K562 (cell line): Measurements from ENCODE around the gene CACNA1S. TPM values are rescaled to one million over a fixed set of nuclear protein-coding genes. Genes with fewer than 3 reads are reported as not detected.
A peak's percentile ranks its signal among the peaks of the same experiment; 100 is the strongest.

Source experiments
- ASH1L ChIP-seq: fragments of 450-650 bp; IDR thresholded peaks from 2 replicates; pipeline ENCODE4 v1.6.1; 2018; ENCODE audit warnings: borderline replicate concordance, mild to moderate bottlenecking, low read depth; ENCODE audit not compliant: partially characterized antibody
- C11orf30 ChIP-seq: fragments of 450-650 bp; IDR thresholded peaks from 2 replicates; pipeline ENCODE4 v1.6.1; 2016; ENCODE audit warnings: low read depth, mild to moderate bottlenecking
- CREB1 ChIP-seq, 2 experiments: sonication (generic) in 1 of 2; formaldehyde crosslinking in 1 of 2; IDR thresholded peaks; 2 replicates each; pipeline versions ENCODE4 v1.6.1 to v1.8.0; 2012 to 2022; ENCODE audit warnings: inconsistent platforms in 1 of 2, mild to moderate bottlenecking in 1 of 2, missing genetic modification reagents in 1 of 2, moderate library complexity in 1 of 2
- EP400 ChIP-seq: fragments of 450-650 bp; IDR thresholded peaks from 2 replicates; pipeline ENCODE4 v1.6.1; 2017; ENCODE audit warnings: antibody characterized with exemption, mild to moderate bottlenecking, moderate library complexity
- FOS ChIP-seq: IDR thresholded peaks from 3 replicates; pipeline ENCODE4 v1.6.1; 2011; ENCODE audit not compliant: insufficient read length; ENCODE audit errors: extremely low read depth
- IFI16 ChIP-seq: fragments of 250-450 bp; sonication (Bioruptor Pico); IDR thresholded peaks from 2 replicates; pipeline ENCODE4 v2.1.2; 2022; ENCODE audit warnings: mild to moderate bottlenecking, inconsistent platforms
- KAT7 ChIP-seq: sonication (generic); formaldehyde crosslinking; IDR thresholded peaks from 2 replicates; pipeline ENCODE4 v1.8.0; 2022; ENCODE audit warnings: missing genetic modification reagents, mild to moderate bottlenecking, borderline replicate concordance
- MEIS2 ChIP-seq: fragments of 450-650 bp; IDR thresholded peaks from 2 replicates; pipeline ENCODE4 v1.6.1; 2014; ENCODE audit warnings: mild to moderate bottlenecking; ENCODE audit not compliant: partially characterized antibody
- NFXL1 ChIP-seq: fragments of 450-650 bp; formaldehyde crosslinking; IDR thresholded peaks from 2 replicates; pipeline ENCODE4 v1.4.0; 2021; ENCODE audit warnings: mild to moderate bottlenecking
- NONO ChIP-seq, 2 experiments: fragments of 200-400 bp in 1 of 2; fragments of 450-650 bp in 1 of 2; formaldehyde crosslinking in 1 of 2; IDR thresholded peaks; 2 replicates each; pipeline ENCODE4 v1.6.1; 2017; ENCODE audit warnings: low read depth in 2 of 2, mild to moderate bottlenecking in 2 of 2, moderate library complexity in 2 of 2, low read length in 1 of 2
- PRPF4 ChIP-seq: fragments of 200-400 bp; formaldehyde crosslinking; IDR thresholded peaks from one replicate; pipeline ENCODE4 v1.6.1; 2017; ENCODE audit warnings: low read length, low read depth, mild to moderate bottlenecking; ENCODE audit not compliant: insufficient read depth, poor library complexity, severe bottlenecking
- RBM22 ChIP-seq: fragments of 200-400 bp; formaldehyde crosslinking; IDR thresholded peaks from 2 replicates; pipeline ENCODE4 v1.6.1; 2018; ENCODE audit warnings: low read length, low read depth; ENCODE audit not compliant: poor library complexity, severe bottlenecking
- RFX7 ChIP-seq: fragments of 250-450 bp; sonication (Bioruptor Pico); IDR thresholded peaks from 2 replicates; pipeline ENCODE4 v1.5.1; 2021; ENCODE audit warnings: mild to moderate bottlenecking
- SAP30 ChIP-seq: fragments of 200-600 bp; sonication (generic); IDR thresholded peaks from 2 replicates; pipeline ENCODE4 v1.6.1; 2012; ENCODE audit warnings: borderline replicate concordance, low read depth, mild to moderate bottlenecking, moderate library complexity, low read length, control low read depth, inconsistent platforms; ENCODE audit not compliant: insufficient read depth, poor library complexity, severe bottlenecking
- SETDB1 ChIP-seq: IDR thresholded peaks from one replicate; pipeline ENCODE4 v1.6.1; 2012; ENCODE audit warnings: low read length, control low read depth, inconsistent platforms
- SMARCB1 ChIP-seq: IDR thresholded peaks from 2 replicates; pipeline ENCODE4 v1.6.1; 2011; ENCODE audit warnings: improper control_type of control experiment, low read depth; ENCODE audit not compliant: insufficient read length
- SPI1 ChIP-seq: IDR thresholded peaks from 2 replicates; pipeline ENCODE4 v1.6.1; 2011; ENCODE audit warnings: low read depth, low read length, control low read depth, borderline replicate concordance
- STAT5B ChIP-seq: fragments of 250-450 bp; sonication (Bioruptor Pico); IDR thresholded peaks from 2 replicates; pipeline ENCODE4 v1.8.0; 2021; ENCODE audit warnings: mild to moderate bottlenecking, inconsistent platforms
- TEAD4 ChIP-seq, 2 experiments: sonication (generic) in 1 of 2; formaldehyde crosslinking in 1 of 2; IDR thresholded peaks; 2 replicates each; pipeline versions ENCODE4 v1.6.1 to v1.8.0; 2012 to 2022; ENCODE audit warnings: borderline replicate concordance in 1 of 2, inconsistent platforms in 1 of 2, low read length in 1 of 2, mild to moderate bottlenecking in 1 of 2, missing genetic modification reagents in 1 of 2
- TFAP4 ChIP-seq: sonication (generic); formaldehyde crosslinking; IDR thresholded peaks from 2 replicates; pipeline ENCODE4 v1.8.0; 2022; ENCODE audit warnings: missing genetic modification reagents, mild to moderate bottlenecking, moderate library complexity, borderline replicate concordance
- THRA ChIP-seq: fragments of 450-650 bp; IDR thresholded peaks from 2 replicates; pipeline ENCODE4 v1.6.1; 2017; ENCODE audit warnings: mild to moderate bottlenecking, moderate library complexity
- TSC22D4 ChIP-seq: fragments of 450-650 bp; IDR thresholded peaks from 2 replicates; pipeline ENCODE4 v1.6.1; 2016; ENCODE audit warnings: missing genetic modification characterization, missing biosample characterization, control low read depth
- ZFP1 ChIP-seq: fragments of 450-650 bp; formaldehyde crosslinking; IDR thresholded peaks from 2 replicates; pipeline ENCODE4 v1.4.0; 2020; ENCODE audit warnings: mild to moderate bottlenecking, mixed read lengths
- ZNF274 ChIP-seq: IDR thresholded peaks from 2 replicates; pipeline ENCODE4 v1.6.1; 2011; ENCODE audit warnings: low read depth, mild to moderate bottlenecking, low read length, moderate library complexity, borderline replicate concordance
- ZNF354B ChIP-seq: fragments of 250-450 bp; sonication (Bioruptor Pico); IDR thresholded peaks from 2 replicates; pipeline ENCODE4 v1.4.0; 2020
- ZNF584 ChIP-seq: fragments of 200-800 bp; sonication (Bioruptor generic); IDR thresholded peaks from 2 replicates; pipeline ENCODE4 v1.6.1; 2016; ENCODE audit warnings: low read depth, mild to moderate bottlenecking, missing genetic modification characterization, missing compliant biosample characterization
- polyA plus RNA-seq, 8 experiments: library from polyadenylated mRNA; depleted of rRNA in 4 of 8; stranded (reverse) in 5 of 8; unstranded in 3 of 8; fragments of >200 nt; fragmentation: Nextera tagmentation in 2 of 8; fragmentation: Illumina TruSeq in 1 of 8; extraction: Ambion mirVana in 2 of 8; extraction: Trizol in 1 of 8; gene quantifications; 2 replicates each; pipeline versions ENCODE4 v1.2.1 to v1.2.3, GENCODE V29; 2011 to 2014; ENCODE audit warnings: inconsistent platforms in 1 of 8, missing spikeins in 1 of 8
- total RNA-seq, 7 experiments: library from RNA; depleted of rRNA in 6 of 7; stranded (reverse); fragments of >200 nt in 6 of 7; fragmentation: Illumina TruSeq in 2 of 7; extraction: Trizol in 2 of 7; gene quantifications; 2 replicates each; pipeline versions ENCODE4 v1.2.1 to v1.2.3, GENCODE V29; 2011 to 2021; ENCODE audit warnings: low replicate concordance in 1 of 7

CACNA1S gene
- total and polyA plus RNA-seq, 9 of the 15 experiments (the other 6 are each of a cell fraction or from before 2014, with no cell fraction given) = not detected

GRCh38 chr1:201153474-201154388 lies 41.5 kb upstream of the CACNA1S start (continued):
- TF ChIP-seq SAP30 (no peak), CREB1 (IDR thresholded peaks at IDR 0.05) (peak; percentile 50; the same call in 1 of the 2 replicates), CREB1 (CRISPR knock-in tag; IDR thresholded peaks at IDR 0.05) (no peak), FOS (no peak), KAT7 (CRISPR knock-in tag) (peak; percentile 77; the same call in 1 of the 2 replicates), RBM22 (no peak), IFI16 (CRISPR knock-in tag) (no peak), ZNF584 (CRISPR knock-in tag) (no peak), TFAP4 (CRISPR knock-in tag) (peak; percentile 92), ASH1L (no peak), ZNF354B (no peak), TEAD4 (IDR thresholded peaks at IDR 0.05; ENCODE audit: low read length) (peak; percentile 97), TEAD4 (CRISPR knock-in tag; IDR thresholded peaks at IDR 0.05; ENCODE audit: borderline replicate concordance) (no peak), SETDB1 (no peak), NFXL1 (CRISPR knock-in tag) (no peak), PRPF4 (no peak), C11orf30 (no peak), EP400 (peak; percentile 42), RFX7 (CRISPR knock-in tag) (no peak), SPI1 (0 out of 2 replicates have a peak, but pooled peaks have one; percentile 12), ZNF274 (no peak), THRA (no peak), TSC22D4 (no peak), MEIS2 (no peak), NONO (IDR thresholded peaks at IDR 0.05; ENCODE audit: low read depth in 2 of 2, low read length in 1 of 2) (no peak; a peak in 1 of 4 replicates), ZFP1 (CRISPR knock-in tag) (no peak), STAT5B (CRISPR knock-in tag) (no peak), SMARCB1 (peak; percentile 22)
